ENCODE results near the gene SOX21.
"Not testable (repeated sequence)": the region's sequence is repeated elsewhere in the genome, so short reads cannot be mapped to it uniquely, and the experiment has no call there.

Gene SOX21
- total RNA-seq = 0 reads per million in 2 donors

- DNase-seq = no peak
Observed at GRCh38 chr13:94712287-94712811, at the start of gene SOX21. SOX21 (minus strand) TSS chr13:94712545; CDS start chr13:94712049, 496 bp downstream.

GRCh38 chr13:94761407-94761806 lies 49.1 kb upstream of the SOX21 start:
- DNase-seq = no peak

- DNase-seq = no peak
Observed at GRCh38 chr13:94759120-94759728, 46.9 kb upstream of the SOX21 start.

- DNase-seq = no peak
Observed at GRCh38 chr13:94758436-94758960, 46.2 kb upstream of the SOX21 start.

DNA sequence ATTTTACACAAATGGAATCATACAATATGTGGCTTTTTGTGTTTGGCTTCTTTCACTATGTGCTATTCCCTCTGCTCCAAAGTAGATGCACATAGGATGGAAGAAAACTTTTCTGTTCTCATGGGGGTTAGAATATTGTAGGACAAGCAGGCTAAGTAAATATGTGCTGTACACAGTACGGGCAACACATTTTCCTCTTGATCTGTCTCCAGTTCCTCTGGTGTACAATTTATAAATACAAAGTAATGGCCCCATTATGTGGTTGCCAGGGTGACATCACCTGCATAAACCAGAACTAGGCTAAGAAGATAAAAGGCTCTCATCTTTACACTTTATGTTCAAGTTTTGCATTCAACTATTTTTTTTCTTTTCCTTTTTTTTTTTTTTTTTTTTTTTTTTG lies 41.0 kb upstream of the SOX21 start:
- DNase-seq = no peak

GRCh38 chr13:94749162-94749561 lies 36.8 kb upstream of the SOX21 start:
- DNase-seq = no peak

GRCh38 chr13:94739235-94739634 lies 26.9 kb upstream of the SOX21 start:
- no peak for DNase-seq

DNA sequence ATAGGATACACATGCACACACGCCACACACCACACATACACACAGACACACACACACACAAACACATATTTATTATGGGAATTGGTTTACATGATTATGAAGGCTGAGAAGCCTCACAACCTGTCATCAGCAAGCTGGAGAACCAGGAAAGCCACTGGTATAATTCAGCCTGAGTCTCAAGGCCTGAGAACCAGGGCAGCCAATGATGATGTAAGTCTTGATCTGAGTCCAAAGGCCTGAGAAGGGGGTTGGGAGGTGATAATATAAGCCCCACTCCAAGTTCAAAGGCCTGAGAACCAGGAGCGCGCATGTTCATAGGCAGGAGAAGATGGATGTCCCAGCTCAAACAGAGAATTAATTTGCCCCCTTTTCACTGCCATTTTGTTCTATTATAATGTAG lies 18.7 kb upstream of the SOX21 start:
- no peak for DNase-seq

DNA sequence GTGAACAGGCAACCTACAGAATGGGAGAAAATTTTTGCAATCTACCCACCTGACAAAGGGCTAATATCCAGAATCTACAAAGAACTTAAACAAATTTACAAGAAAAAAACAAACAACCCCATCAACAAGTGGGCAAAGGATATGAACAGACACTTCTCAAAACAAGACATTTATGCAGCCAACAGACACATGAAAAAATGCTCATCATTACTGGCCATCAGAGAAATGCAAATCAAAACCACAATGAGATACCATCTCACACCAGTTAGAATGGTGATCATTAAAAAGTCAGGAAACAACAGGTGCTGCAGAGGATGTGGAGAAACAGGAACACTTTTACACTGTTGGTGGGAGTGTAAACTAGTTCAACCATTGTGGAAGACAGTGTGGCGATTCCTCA lies 17.6 kb upstream of the SOX21 start:
- not testable (repeated sequence) for DNase-seq

DNA sequence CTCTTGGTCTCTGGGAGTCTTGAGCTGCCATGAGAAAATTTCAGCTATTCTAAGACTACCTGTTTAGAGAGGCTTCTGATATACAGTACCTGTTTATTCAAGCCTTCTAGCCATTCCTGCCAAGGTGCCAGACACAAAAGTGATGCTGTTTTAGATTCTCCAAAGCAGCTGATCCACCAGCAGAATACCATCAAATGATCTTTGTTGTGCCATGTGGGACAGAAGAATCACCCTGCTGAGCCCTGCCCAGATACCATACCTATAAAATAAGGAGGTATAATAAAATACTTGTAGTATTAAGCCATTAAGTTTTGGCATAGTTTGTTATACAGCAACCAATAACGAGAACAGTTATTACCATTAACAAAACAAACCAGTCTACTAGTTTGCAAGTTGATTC lies 14.1 kb upstream of the SOX21 start:
- no peak for DNase-seq

DNA sequence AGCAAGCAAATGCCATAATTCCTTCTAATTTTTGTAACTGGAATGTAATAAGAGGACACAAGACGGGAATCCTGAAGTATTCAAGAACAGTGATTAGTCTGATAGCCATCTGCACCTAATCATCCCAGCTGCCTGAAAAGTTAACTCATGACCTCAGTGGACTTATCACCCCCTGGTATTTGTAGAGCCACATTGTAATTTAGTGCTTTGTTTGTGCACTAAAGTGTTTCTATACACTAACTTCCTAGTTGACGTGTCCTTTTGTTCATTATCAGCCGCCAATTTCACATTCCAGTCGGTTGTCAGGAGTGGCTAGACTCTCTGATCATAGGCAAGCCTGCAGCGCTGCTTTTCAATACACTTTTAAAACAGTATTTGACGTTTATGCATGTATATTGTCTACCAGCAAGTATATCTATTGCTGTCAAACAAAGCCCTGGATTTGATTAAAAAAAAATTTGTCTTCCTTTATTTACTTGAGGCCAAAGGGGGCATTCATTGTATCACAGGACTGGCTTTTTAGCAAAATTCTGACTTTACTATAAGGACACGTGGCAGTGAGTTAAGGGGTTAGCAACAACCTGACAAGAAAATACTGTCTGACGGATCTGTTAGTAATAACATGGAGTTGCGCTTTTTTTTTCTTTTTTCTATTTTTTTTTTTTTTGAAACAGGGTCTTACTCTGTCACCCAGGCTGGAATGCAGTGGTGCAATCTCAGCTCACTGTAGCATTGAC lies 10.4 kb upstream of the SOX21 start:
- DNase-seq = no peak

GRCh38 chr13:94718697-94719096 lies 6.4 kb upstream of the SOX21 start:
- not testable (repeated sequence) for DNase-seq

DNA sequence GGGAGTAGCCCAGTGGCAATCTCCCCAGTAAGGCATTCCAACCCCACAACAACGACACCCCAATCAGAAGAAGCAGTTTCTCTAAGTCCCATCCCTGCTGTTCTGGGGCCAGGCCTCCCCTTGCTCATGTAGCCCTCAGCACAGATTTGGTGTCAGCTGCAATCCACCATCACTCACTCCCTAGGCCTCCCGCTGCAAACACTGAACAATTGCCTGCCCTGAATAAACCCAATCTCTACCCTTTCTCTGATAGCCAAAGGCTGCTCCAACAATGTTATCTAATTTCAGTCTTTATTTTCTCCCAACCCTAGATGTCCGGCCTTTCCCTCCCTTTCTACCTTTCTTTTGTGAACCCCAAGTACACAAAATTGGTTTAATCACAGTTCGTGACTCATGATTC lies 5.6 kb upstream of the SOX21 start:
- DNase-seq = no peak

- no peak for DNase-seq
Observed at GRCh38 chr13:94716016-94716415, 3.7 kb upstream of the SOX21 start.

DNA sequence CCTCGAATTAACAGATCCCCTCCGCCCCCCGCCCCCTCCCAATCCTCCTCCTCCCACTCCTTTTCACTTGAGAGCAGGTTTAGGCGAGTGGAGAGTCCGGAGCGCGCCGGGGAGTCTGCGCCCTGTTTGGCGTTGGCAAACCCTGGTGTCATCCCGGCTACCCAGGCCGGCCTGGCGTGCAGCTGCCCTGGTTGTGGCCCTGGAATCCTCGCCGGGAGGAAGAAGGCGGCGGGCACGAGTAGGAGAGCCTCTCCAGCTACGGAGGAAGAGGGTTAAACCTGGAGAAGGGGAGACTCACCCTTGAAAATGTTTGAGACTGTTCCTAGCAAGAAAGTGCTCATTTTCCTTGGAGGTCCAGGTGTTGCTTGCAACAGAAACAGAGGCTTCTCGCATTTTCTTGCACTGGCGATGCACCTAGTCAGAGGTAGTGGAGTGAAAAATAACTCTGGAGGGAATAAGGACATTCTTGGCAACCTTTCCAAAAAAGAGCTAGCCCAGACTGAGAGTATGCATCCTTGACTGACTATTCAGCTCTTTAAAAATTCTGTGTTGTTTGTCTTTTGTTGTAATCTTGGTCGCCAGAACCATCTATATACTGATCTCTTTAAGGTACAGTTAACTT lies 1.3 kb upstream of the SOX21 start:
- no peak for DNase-seq

DNA sequence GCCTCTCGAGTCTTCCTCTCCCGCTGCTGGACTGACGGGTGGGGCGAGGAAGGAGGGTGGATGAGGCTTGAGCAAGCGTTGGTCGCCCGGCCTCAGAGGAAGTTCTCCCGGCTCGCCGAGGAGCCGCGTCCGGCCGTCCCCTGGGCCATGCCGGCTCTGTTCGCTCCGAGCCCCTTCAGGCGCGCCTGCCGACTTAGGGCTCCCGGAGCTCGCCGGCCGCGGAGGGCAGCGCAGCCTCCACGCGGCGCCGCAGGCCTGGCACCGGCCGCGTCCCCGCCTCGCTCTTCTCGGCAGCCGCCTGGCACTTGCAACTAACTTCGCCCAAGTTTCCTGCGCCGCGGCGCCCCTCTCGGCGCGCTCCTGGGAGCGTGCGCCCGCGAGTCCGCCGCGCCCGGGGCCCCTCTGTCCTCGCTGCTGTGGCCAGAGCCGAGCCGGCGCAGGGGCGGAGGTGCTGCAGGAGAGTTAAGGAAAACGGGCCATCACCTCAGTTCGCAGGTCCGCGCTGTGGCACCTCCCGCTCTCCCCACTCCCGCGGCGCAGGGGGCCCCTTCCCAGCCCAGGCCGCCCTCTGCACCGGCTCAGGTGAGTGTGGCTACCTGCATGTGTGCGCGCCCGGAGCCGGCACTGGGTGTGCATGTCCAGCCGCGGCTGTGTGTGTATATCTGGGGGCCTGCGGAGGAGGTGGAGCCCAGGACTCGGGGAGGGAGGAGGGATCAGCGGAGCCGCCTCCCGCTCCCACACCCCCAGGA lies 641 bp upstream of the SOX21 start:
- DNase-seq = no peak

- DNase-seq = no peak
Observed at GRCh38 chr13:94711561-94712286, 621 bp downstream of the SOX21 start.

GRCh38 chr13:94710881-94711560 lies 1.3 kb downstream of the SOX21 start:
- no peak for DNase-seq

- DNase-seq = no peak
Observed at GRCh38 chr13:94710065-94710781, 2.1 kb downstream of the SOX21 start.

DNA sequence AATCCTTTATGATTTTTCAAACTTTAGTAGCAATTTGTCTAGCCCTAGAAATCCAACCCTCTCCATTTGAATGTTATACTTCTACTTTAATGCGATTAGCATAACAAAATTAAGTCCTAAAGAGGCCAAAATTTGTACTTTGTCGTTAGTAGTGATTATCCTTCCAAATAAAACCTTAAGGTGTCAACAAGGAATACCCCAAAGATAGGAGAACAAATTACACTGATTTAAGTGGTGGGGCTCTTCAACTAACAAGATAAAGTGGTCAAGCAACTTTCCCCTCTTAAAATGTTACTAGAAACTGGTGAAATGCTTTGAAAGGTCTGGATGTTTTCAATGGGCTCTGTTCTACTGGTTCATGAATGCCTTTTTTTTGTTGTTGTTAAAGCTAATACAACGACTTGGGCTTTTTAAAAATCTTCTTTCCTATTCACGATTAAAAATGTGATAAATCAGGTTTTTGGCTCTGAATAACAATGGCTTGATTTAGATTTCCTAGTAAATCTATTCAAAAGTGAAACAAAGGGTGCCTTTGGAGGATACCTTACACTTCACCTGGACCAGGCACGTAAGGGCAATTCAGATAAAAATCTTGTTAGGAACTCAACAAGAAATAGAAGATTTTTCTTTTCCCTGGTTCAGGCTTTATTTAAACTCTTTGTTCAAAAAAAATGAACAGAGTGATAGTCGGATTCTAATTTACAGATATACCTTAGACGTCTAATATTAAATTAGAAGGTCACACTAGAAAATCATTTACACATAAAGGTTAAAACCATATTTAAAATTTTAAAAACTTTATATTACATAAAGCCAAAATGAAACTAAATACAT lies 3.1 kb downstream of the SOX21 start:
- DNase-seq = no peak

All from T-helper 9 cell (primary cell).